Naive thymus-derived CD4-positive, alpha-beta T cell (primary cell): Measurements from ENCODE around the gene ONECUT1. TPM values are rescaled to one million over a fixed set of nuclear protein-coding genes. Genes with fewer than 3 reads are reported as not detected.

Source experiments
- ATAC-seq: fragments of 150-1000 bp; cut with Tn5 transposase; 2 replicates; pipeline ENCODE4 v1.10.0; 2021; ENCODE audit warnings: mild to moderate bottlenecking, moderate library complexity
- CTCF ChIA-PET: fragments of 350-600 bp; sonication (Branson Sonifier 250); formaldehyde crosslinking; loops from one replicate; lab custom pipeline; 2021; ENCODE audit warnings: antibody characterized with exemption; lab: Charles Lee
- POLR2A ChIA-PET: fragments of 350-600 bp; sonication (Branson Sonifier 250); formaldehyde crosslinking; loops from one replicate; lab custom pipeline; 2021; ENCODE audit warnings: antibody characterized with exemption, inconsistent platforms; lab: Charles Lee
- DNase-seq, 9 donors: peaks; one replicate each; pipeline versions ENCODE4 v3.0.0 to v3.0.0-alpha.2; 2020 to 2022; ENCODE audit warnings: mixed read lengths in 1 of 9
- H3K27ac ChIP-seq: one replicate; pipeline ENCODE4 v1.7.0; 2013; ENCODE audit warnings: mild to moderate bottlenecking, low read depth, low read length, moderate library complexity
- H3K27me3 ChIP-seq, 2 donors: one replicate each; pipeline ENCODE4 v1.7.0; 2013; ENCODE audit warnings: low read length in 2 of 2, mild to moderate bottlenecking in 2 of 2, moderate library complexity in 2 of 2; ENCODE audit not compliant: control insufficient read depth in 2 of 2, insufficient read depth in 2 of 2
- H3K36me3 ChIP-seq, 3 experiments: 1 replicate in 2 of 3; 2 replicates in 1 of 3; pipeline ENCODE4 v1.7.0; 2013; ENCODE audit warnings: low read length in 3 of 3, mild to moderate bottlenecking in 3 of 3, moderate library complexity in 1 of 3; ENCODE audit not compliant: insufficient read depth in 3 of 3, control insufficient read depth in 2 of 3
- H3K4me1 ChIP-seq, 2 donors: one replicate each; pipeline ENCODE4 v1.7.0; 2013; ENCODE audit warnings: low read length in 2 of 2, mild to moderate bottlenecking in 2 of 2, moderate library complexity in 1 of 2; ENCODE audit not compliant: control insufficient read depth in 2 of 2, insufficient read depth in 2 of 2
- H3K4me3 ChIP-seq: 2 replicates; pipeline ENCODE4 v1.7.0; 2013; ENCODE audit warnings: mild to moderate bottlenecking, low read length
- H3K9me3 ChIP-seq, 3 experiments: 1 replicate in 2 of 3; 2 replicates in 1 of 3; pipeline ENCODE4 v1.7.0; 2013; ENCODE audit warnings: low read length in 3 of 3; ENCODE audit not compliant: control insufficient read depth in 2 of 3
- H3K27ac Mint-ChIP-seq, 9 donors: one replicate each; pipeline ENCODE4 v1.8.0; 2020 to 2022; ENCODE audit warnings: mixed read lengths in 9 of 9, mild to moderate bottlenecking in 8 of 9, moderate library complexity in 5 of 9, inconsistent platforms in 2 of 9
- H3K27me3 Mint-ChIP-seq, 5 donors: one replicate each; pipeline ENCODE4 v1.8.0; 2021 to 2022; ENCODE audit warnings: mixed read lengths in 5 of 5, mild to moderate bottlenecking in 1 of 5
- H3K36me3 Mint-ChIP-seq, 5 donors: one replicate each; pipeline ENCODE4 v1.8.0; 2020 to 2022; ENCODE audit warnings: mixed read lengths in 5 of 5, mild to moderate bottlenecking in 3 of 5, inconsistent platforms in 1 of 5
- H3K4me1 Mint-ChIP-seq, 7 donors: one replicate each; pipeline ENCODE4 v1.8.0; 2020 to 2022; ENCODE audit warnings: mixed read lengths in 7 of 7, mild to moderate bottlenecking in 3 of 7, inconsistent platforms in 1 of 7
- H3K4me3 Mint-ChIP-seq, 10 donors: one replicate each; pipeline ENCODE4 v1.8.0; 2020 to 2022; ENCODE audit warnings: mild to moderate bottlenecking in 10 of 10, mixed read lengths in 10 of 10, moderate library complexity in 6 of 10, inconsistent platforms in 2 of 10
- H3K9me3 Mint-ChIP-seq, 11 donors: one replicate each; pipeline ENCODE4 v1.8.0; 2020 to 2022; ENCODE audit warnings: mixed read lengths in 11 of 11, mild to moderate bottlenecking in 4 of 11, inconsistent platforms in 1 of 11, moderate library complexity in 1 of 11
- intact Hi-C, 2 donors: fragments of 100-400 bp; cut with micrococcal nuclease; formaldehyde crosslinking; loops; one replicate each; pipeline ENCODE4 v1.15.1; 2023
- polyA plus RNA-seq, 2 donors: library from polyadenylated mRNA; unstranded; fragments of 300-500 nt; fragmentation: Illumina TruSeq; gene quantifications; one replicate each; pipeline ENCODE4 v1.2.3, GENCODE V29; 2021
- total RNA-seq, 6 experiments: library from RNA in 5 of 6; stranded (reverse) in 5 of 6; gene quantifications; 1 replicate in 5 of 6; 2 replicates in 1 of 6; pipeline ENCODE4 v1.2.3 and lab custom pipeline; 2021 to 2026

Gene ONECUT1
- total and polyA plus RNA-seq, 7 experiments from 2014 or later, result not detected

DNA sequence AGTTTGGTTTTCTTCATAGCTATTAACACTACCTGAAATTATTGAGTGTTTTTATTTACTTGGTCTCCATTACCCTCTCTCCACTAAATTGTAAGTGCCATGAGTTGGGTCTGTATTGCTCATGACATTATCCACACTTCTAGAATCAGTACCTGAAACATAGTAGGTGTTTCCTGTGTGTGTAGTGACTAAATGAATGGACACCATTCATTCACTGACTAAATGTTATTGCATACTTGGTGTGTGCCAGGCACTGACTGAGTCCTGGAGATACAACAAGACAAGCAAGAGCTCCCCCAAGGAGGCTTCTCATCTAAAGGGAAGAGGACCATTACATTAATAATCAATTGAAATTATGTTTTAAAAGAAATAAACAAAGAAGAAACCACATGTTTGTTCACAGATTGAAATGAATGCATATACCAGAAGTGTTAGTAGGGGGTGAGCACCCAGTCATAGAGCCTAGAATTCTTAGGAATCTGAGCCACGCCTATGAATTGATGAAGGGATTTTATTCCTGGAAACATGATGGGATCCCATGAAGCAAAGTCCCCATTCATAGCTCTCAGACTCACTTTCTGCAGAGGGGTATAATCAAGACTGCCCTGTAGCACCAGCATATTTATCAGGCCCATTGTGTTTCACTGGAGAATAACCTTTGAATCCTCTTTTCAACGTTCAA lies 79.3 kb downstream of the ONECUT1 start:
- intact Hi-C loops, result no loop called here
- Mint-ChIP-seq H3K27me3 (peaks cover 0 to 21% (median 0%) of the 10 kb centered on the region in 5 donors), H3K4me3 (no peak overlapping the region), H3K9me3 (peaks cover 0 to 3% (median 0%) of the 10 kb centered on the region in 11 donors), H3K27ac (no peak overlapping the region), H3K4me1 (peaks cover 0 to 4% (median 0%) of the 10 kb centered on the region in 7 donors), H3K36me3 (no peaks in the 10 kb centered on the region)
- no peaks in the 10 kb centered on the region for H3K9me3 ChIP-seq
- no peak for ATAC-seq
- no peak for DNase-seq
- H3K27me3 ChIP-seq, result no peaks in the 10 kb centered on the region
- no peak overlapping the region for H3K27ac ChIP-seq
- POLR2A ChIA-PET, result interaction anchor here (0.9 to 1.5 kb wide), 2 partner anchors 8 to 32 kb away, joined by 3 to 4 read pairs; partner anchors contain the start of gene ATOSA
- no peaks in the 10 kb centered on the region for H3K36me3 ChIP-seq
- CTCF ChIA-PET, result interaction anchor here (0.9 kb wide), 1 partner anchor 21 kb away, joined by 4 read pairs; no protein-coding TSS in a partner anchor
- H3K4me1 ChIP-seq, result no peaks in the 10 kb centered on the region
- H3K4me3 ChIP-seq, result no peak overlapping the region

DNA sequence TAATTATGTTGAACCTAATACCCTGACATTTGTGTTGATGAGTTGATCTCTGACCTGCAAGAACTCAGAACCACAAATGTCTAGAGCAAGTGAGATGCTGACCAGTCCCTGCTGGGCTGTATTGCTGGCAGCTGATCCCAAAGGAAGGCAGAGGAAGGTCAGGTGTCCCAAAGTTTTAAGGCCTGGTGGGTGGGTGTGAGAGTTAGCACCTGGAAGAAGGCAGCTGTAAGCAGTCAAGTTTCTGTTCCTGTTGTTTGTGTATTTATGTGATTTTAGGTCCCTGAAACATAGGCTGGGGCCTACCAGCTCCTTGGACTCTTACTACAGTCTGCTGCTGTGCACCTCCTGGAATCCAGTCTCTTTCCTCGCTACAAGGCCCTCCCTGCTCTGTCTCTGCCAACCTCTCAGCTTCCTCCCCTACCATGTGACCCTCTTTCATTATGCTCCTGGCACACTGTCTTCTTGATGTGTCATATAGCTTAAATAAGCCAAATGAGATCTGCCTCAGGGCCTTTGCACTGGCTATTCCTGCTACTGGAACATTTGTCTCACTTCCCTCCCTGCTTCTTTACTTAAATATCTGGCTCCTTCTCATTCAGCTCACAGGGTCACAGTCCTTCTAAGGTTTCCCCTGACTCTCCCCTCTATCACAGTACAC lies 80.0 kb downstream of the ONECUT1 start:
- H3K36me3 Mint-ChIP-seq, result no peaks in the 10 kb centered on the region
- H3K4me1 Mint-ChIP-seq, result peaks cover 0 to 4% (median 0%) of the 10 kb centered on the region in 7 donors
- peaks cover 0 to 19% (median 0%) of the 10 kb centered on the region in 5 donors for H3K27me3 Mint-ChIP-seq
- H3K9me3 Mint-ChIP-seq, result peaks cover 0 to 3% (median 0%) of the 10 kb centered on the region in 11 donors
- POLR2A ChIA-PET, result interaction anchor here (0.9 to 1.5 kb wide), 2 partner anchors 9 to 31 kb away, joined by 3 to 4 read pairs; partner anchors contain the start of gene ATOSA
- Histone ChIP-seq H3K36me3 (no peaks in the 10 kb centered on the region), H3K9me3 (no peaks in the 10 kb centered on the region), H3K27me3 (no peaks in the 10 kb centered on the region), H3K4me3 (no peak overlapping the region), H3K27ac (no peak overlapping the region), H3K4me1 (no peaks in the 10 kb centered on the region)
- H3K27ac Mint-ChIP-seq, result no peak overlapping the region
- H3K4me3 Mint-ChIP-seq, result no peak overlapping the region
- CTCF ChIA-PET, result interaction anchor here (0.9 kb wide), 1 partner anchor 21 kb away, joined by 4 read pairs; no protein-coding TSS in a partner anchor
- peak; percentile 10 for ATAC-seq
- intact Hi-C loops, result no loop called here
- no peak for DNase-seq

DNA sequence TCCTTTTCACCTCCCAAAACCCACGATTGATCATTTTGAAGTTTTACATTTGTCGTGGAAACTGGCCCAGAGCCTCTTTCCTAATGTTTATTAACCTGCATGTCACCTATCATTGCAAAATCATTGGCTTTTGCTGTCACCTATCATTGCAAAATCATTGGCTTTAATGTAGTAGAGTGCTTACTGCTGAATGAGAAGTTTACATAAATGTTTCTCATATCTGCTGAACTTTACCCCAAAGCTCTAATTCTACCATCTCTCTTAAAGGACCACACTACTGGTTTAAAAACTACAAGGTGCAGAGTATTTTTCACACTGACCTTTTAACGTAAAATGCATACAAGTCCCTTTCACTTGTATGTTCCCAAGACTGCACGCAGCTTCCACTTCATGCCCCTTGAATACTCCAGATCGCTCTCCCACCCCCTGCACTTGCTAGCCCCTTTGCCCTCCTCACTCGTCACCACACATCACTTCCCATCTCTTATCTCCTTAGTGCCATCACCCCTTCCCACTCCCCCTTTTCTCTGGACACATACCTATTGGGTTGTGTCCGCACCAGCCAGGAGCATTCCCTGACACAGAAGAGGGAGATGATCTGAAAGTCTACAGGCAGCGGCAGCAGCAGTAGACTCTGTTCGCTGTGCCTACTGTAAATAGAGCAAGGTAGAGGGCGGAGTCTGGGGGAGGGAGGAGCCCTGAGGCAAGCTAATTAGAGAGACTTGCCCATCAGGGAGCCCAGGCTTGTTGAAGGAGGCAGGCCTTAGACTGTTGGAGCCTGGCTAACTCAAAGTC lies 80.8 kb downstream of the ONECUT1 start:
- no peaks in the 10 kb centered on the region for H3K27me3 ChIP-seq
- POLR2A ChIA-PET, result interaction anchor here (1.5 kb wide), 1 partner anchor 30 kb away, joined by 4 read pairs; the partner anchor contains the start of gene ATOSA

More for the DNA sequence above, 80.8 kb downstream of the ONECUT1 start:
- Mint-ChIP-seq H3K4me3 (peak overlapping the region in 1 of 10 donors; percentile 33), H3K27me3 (peaks cover 0 to 26% (median 0%) of the 10 kb centered on the region in 5 donors), H3K4me1 (peaks cover 0 to 4% (median 0%) of the 10 kb centered on the region in 7 donors), H3K9me3 (peaks cover 0 to 3% (median 0%) of the 10 kb centered on the region in 11 donors), H3K27ac (no peak overlapping the region), H3K36me3 (no peaks in the 10 kb centered on the region)
- Histone ChIP-seq H3K9me3 (no peaks in the 10 kb centered on the region), H3K27ac (no peak overlapping the region), H3K4me1 (no peaks in the 10 kb centered on the region), H3K4me3 (no peak overlapping the region), H3K36me3 (no peaks in the 10 kb centered on the region)
- CTCF ChIA-PET, result interaction anchor here (1.0 kb wide), 1 partner anchor 26 kb away, joined by 3 read pairs; no protein-coding TSS in a partner anchor
- intact Hi-C loops, result no loop called here
- ATAC-seq, result peak; percentile 53
- DNase-seq, result no peak

Other genes starting within 250 kb of the ONECUT1 start
- gene ARPP19, start 221.3 kb downstream of the ONECUT1 start, total RNA-seq, result 100 to 1,000 TPM in 4 of 5 experiments, 10 to 100 TPM in 1; 94.9 to 148 (median 122) TPM
- gene ARPP19, start 221.3 kb downstream of the ONECUT1 start, polyA plus RNA-seq, result 10 to 100 TPM; 30.4 to 46.9 TPM
- gene ATOSA, start 110.9 kb downstream of the ONECUT1 start, total RNA-seq, result 100 to 1,000 TPM in 2 of 5 experiments, 10 to 100 TPM in 3; 35.1 to 117 (median 95.7) TPM
- gene ATOSA, start 110.9 kb downstream of the ONECUT1 start, polyA plus RNA-seq, result 1 to 10 TPM; 8.3 to 9.3 TPM